Ovary (tissue), 9 donors: ENCODE measurements around the gene ADRB1. TPM values are rescaled to one million over a fixed set of nuclear protein-coding genes. Genes with fewer than 3 reads are reported as not detected.

ENCODE experiments used
- DNase-seq, 5 donors: peaks; one replicate each; pipeline ENCODE4 v3.0.0-alpha.2; 2019 to 2020
- H3K27ac ChIP-seq, 2 donors: fragments of 200-600 bp; one replicate each; pipeline versions ENCODE4 v1.5.1 to v1.8.0; 2019 to 2022
- H3K27me3 ChIP-seq: fragments of 200-600 bp; one replicate; pipeline ENCODE4 v1.8.0; 2022
- H3K36me3 ChIP-seq: fragments of 200-600 bp; sonication (generic); one replicate; pipeline ENCODE4 v1.5.1; 2019
- H3K4me1 ChIP-seq: one replicate; pipeline ENCODE4 v1.8.1; 2013; ENCODE audit warnings: mild to moderate bottlenecking, moderate library complexity; ENCODE audit not compliant: insufficient read depth
- H3K4me3 ChIP-seq: fragments of 200-600 bp; sonication (generic); one replicate; pipeline ENCODE4 v1.5.1; 2017
- H3K9me3 ChIP-seq, 2 donors: fragments of 200-600 bp in 1 of 2; sonication (generic) in 1 of 2; one replicate each; pipeline versions ENCODE4 v1.5.1 to v1.8.1; 2013 to 2019; ENCODE audit warnings: mild to moderate bottlenecking in 1 of 2, moderate library complexity in 1 of 2
- CTCF ChIP-seq, 3 donors: fragments of 450-650 bp in 2 of 3; fragments of 200-600 bp in 1 of 3; IDR thresholded peaks; one replicate each; pipeline versions ENCODE4 v1.5.1 to v1.8.0; 2016 to 2022; ENCODE audit warnings: antibody characterized with exemption in 3 of 3, mild to moderate bottlenecking in 1 of 3
- EP300 ChIP-seq: sonication (generic); formaldehyde crosslinking; IDR thresholded peaks from one replicate; pipeline ENCODE4 v1.6.1; 2017; ENCODE audit warnings: antibody characterized with exemption
- POLR2A ChIP-seq: fragments of 450-650 bp; IDR thresholded peaks from one replicate; pipeline ENCODE4 v1.6.1; 2017; ENCODE audit warnings: antibody characterized with exemption, mild to moderate bottlenecking, moderate library complexity
- WGBS, 3 donors: extraction: QIAGEN DNeasy Blood & Tissue Kit in 1 of 3; methylation state at CpG; one replicate each; pipeline versions ENCODE4 v1.1.5 to v1.1.7; 2013 to 2017; 5-methylcytosine and 5-hydroxymethylcytosine counted together
- intact Hi-C, 4 donors: fragments of 100-400 bp; cut with DNase I; formaldehyde crosslinking; loops; one replicate each; pipeline versions ENCODE4 v1.11.0 to v1.15.1; 2022 to 2023
- polyA plus RNA-seq, 2 donors: library from polyadenylated mRNA; stranded (reverse); fragments of 200-250 nt in 1 of 2; fragments of 350-450 nt in 1 of 2; fragmentation: Illumina TruSeq in 1 of 2; extraction: RNeasy Lipid Tissue Mini Kit (QIAGEN cat#74804) in 1 of 2; gene quantifications; one replicate each; pipeline ENCODE4 v1.2.3, GENCODE V29; 2013 to 2014
- total RNA-seq, 7 donors: library from RNA; depleted of rRNA in 2 of 7; stranded (reverse); fragments of >200 nt in 2 of 7; fragmentation: NEBNext Ultra II Directional in 3 of 7; extraction: Animal tissue kit (Norgen Biotek cat#: 25700) in 3 of 7; gene quantifications; one replicate each; pipeline versions ENCODE4 v1.1.0 to v1.2.4, GENCODE V29; 2016 to 2023
- donor health status: DM: no; HTN: no; CAD: no; lungs with moderate emphysema.
- donor health status: DM: no; HTN: no; CAD: no.
- donor health status: Bipolar disorder and iron deficiency.
- donor health status: DM: yes; HTN: yes; CAD: no.
- donor health status: DM: no; HTN: no; CAD: no.
- donor health status: DM: yes; HTN: yes; CAD: no.

Gene ADRB1
- total and polyA plus RNA-seq, 9 donors, result 0.13 to 1.1 (median 0.23) TPM; not detected in 3

GRCh38 chr10:114010316-114010715 lies 33.4 kb upstream of the ADRB1 start:
- WGBS, 3 donors, result 56 to 69% (median 61%) methylated on average over 2 of the region's 2 CpGs
- intact Hi-C loops, result no loop called here
- TF ChIP-seq CTCF (IDR thresholded peaks at IDR 0.05) (no peak), EP300 (no peak), POLR2A (no peak)
- Histone ChIP-seq H3K27ac (no peak overlapping the region), H3K4me1 (no peaks in the 10 kb centered on the region), H3K36me3 (no peaks in the 10 kb centered on the region), H3K9me3 (no peaks in the 10 kb centered on the region), H3K4me3 (no peak overlapping the region), H3K27me3 (no peaks in the 10 kb centered on the region)
- DNase-seq, result no peak

- Histone ChIP-seq H3K4me3 (no peak overlapping the region), H3K36me3 (no peaks in the 10 kb centered on the region), H3K27ac (no peak overlapping the region), H3K4me1 (no peaks in the 10 kb centered on the region), H3K9me3 (no peaks in the 10 kb centered on the region), H3K27me3 (no peaks in the 10 kb centered on the region)
- DNase-seq, result no peak
- intact Hi-C loops, result loop anchor here in 1 of 4 donors (1.0 kb wide), 1 partner anchor 30 kb away; no protein-coding TSS in a partner anchor
- TF ChIP-seq CTCF (IDR thresholded peaks at IDR 0.05) (no peak), POLR2A (no peak), EP300 (no peak)
- WGBS, 3 donors, result 77 to 87% (median 81%) methylated on average over 8 of the region's 8 CpGs
Measured at GRCh38 chr10:114012650-114013049, 31.0 kb upstream of the ADRB1 start.

GRCh38 chr10:114015708-114016107 lies 28.0 kb upstream of the ADRB1 start:
- TF ChIP-seq CTCF (IDR thresholded peaks at IDR 0.05), result no peak
- no peak for TF ChIP-seq POLR2A
- no peak for TF ChIP-seq EP300
- Histone ChIP-seq H3K27me3 (no peaks in the 10 kb centered on the region), H3K27ac (no peak overlapping the region), H3K36me3 (no peaks in the 10 kb centered on the region), H3K4me3 (no peak overlapping the region), H3K4me1 (no peaks in the 10 kb centered on the region), H3K9me3 (no peaks in the 10 kb centered on the region)
- DNase-seq, result no peak
- WGBS, 3 donors, result 0 to 39% (median 28%) methylated on average over 1 of the region's 1 CpG
- intact Hi-C loops, result no loop called here

GRCh38 chr10:114017271-114017670 lies 26.4 kb upstream of the ADRB1 start:
- H3K4me1 ChIP-seq, result no peaks in the 10 kb centered on the region
- TF ChIP-seq EP300 (no peak), POLR2A (no peak), CTCF (IDR thresholded peaks at IDR 0.05) (no peak)
- H3K27me3 ChIP-seq, result no peaks in the 10 kb centered on the region
- H3K4me3 ChIP-seq, result no peak overlapping the region
- 71 to 82% (median 78%) methylated on average over 6 of the region's 6 CpGs for WGBS, 3 donors
- H3K27ac ChIP-seq, result no peak overlapping the region
- H3K9me3 ChIP-seq, result no peaks in the 10 kb centered on the region
- no peaks in the 10 kb centered on the region for H3K36me3 ChIP-seq
- no peak for DNase-seq
- intact Hi-C loops, result no loop called here
